ENCODE results near the gene OLFML1.

DNA sequence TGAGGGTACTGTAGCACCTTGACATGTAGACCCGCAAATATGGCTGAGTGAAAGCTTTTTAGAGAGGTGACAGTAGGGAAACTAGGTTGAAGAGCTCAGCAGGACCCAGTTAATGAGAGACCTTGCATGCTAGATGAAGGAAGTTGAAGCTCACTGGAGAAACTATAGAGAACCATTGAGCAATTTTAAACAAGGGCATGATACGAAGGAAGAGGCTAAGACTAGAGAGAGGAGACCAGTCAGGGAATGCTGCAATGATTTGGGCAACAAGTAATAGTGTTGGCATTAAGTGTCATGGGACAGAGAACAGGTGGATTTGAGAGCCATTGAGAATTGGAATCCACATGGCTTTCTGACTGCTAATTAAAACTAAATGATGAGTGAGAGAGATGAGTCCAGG is 4.1 kb downstream of the OLFML1 start:
- TF ChIP-seq, protein P1, sequence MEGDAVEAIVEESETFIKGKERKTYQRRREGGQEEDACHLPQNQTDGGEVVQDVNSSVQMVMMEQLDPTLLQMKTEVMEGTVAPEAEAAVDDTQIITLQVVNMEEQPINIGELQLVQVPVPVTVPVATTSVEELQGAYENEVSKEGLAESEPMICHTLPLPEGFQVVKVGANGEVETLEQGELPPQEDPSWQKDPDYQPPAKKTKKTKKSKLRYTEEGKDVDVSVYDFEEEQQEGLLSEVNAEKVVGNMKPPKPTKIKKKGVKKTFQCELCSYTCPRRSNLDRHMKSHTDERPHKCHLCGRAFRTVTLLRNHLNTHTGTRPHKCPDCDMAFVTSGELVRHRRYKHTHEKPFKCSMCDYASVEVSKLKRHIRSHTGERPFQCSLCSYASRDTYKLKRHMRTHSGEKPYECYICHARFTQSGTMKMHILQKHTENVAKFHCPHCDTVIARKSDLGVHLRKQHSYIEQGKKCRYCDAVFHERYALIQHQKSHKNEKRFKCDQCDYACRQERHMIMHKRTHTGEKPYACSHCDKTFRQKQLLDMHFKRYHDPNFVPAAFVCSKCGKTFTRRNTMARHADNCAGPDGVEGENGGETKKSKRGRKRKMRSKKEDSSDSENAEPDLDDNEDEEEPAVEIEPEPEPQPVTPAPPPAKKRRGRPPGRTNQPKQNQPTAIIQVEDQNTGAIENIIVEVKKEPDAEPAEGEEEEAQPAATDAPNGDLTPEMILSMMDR (IDR thresholded peaks at IDR 0.05) = no peak
- no peak for TF ChIP-seq POLR2A (IDR thresholded peaks at IDR 0.05)

All from uterus (tissue), 2 donors.